HepG2 (cell line): ENCODE results near the gene DOK7. TPM values are rescaled to one million over a fixed set of nuclear protein-coding genes. Genes with fewer than 3 reads are reported as not detected.

Experiments used
- GATAD1 ChIP-seq: IDR thresholded peaks from 2 replicates; pipeline ENCODE4 v1.6.1; 2016; ENCODE audit warnings: missing genetic modification reagents, missing compliant biosample characterization
- HES4 ChIP-seq: sonication (generic); formaldehyde crosslinking; IDR thresholded peaks from 2 replicates; pipeline ENCODE4 v1.9.0; 2021; ENCODE audit warnings: mild to moderate bottlenecking, missing genetic modification reagents, borderline replicate concordance
- HOXA3 ChIP-seq: sonication (generic); formaldehyde crosslinking; IDR thresholded peaks from 2 replicates; pipeline ENCODE4 v1.5.0; 2020; ENCODE audit warnings: missing genetic modification reagents
- HOXA7 ChIP-seq: sonication (generic); formaldehyde crosslinking; IDR thresholded peaks from 2 replicates; pipeline ENCODE4 v1.8.1; 2022; ENCODE audit warnings: mild to moderate bottlenecking, missing genetic modification reagents, moderate library complexity
- MXI1 ChIP-seq: IDR thresholded peaks from 3 replicates; pipeline ENCODE4 v1.6.1; 2012; ENCODE audit warnings: low read depth, low read length, inconsistent platforms, borderline replicate concordance
- RBM22 ChIP-seq: fragments of 200-400 bp; formaldehyde crosslinking; optimal IDR thresholded peaks from 2 replicates; pipeline ENCODE3; 2017; ENCODE audit warnings: mild to moderate bottlenecking, low read length, moderate library complexity
- RXRA ChIP-seq: sonication (generic); formaldehyde crosslinking; IDR thresholded peaks from 2 replicates; pipeline ENCODE4 v1.5.1; 2020; ENCODE audit warnings: missing genetic modification reagents
- SAFB2 ChIP-seq: sonication (generic); formaldehyde crosslinking; IDR thresholded peaks from 2 replicates; pipeline ENCODE4 v1.5.1; 2020; ENCODE audit warnings: missing genetic modification reagents, low read depth, mild to moderate bottlenecking, borderline replicate concordance
- SOX6 ChIP-seq, 2 experiments: fragments of 450-650 bp in 1 of 2; sonication (generic) in 1 of 2; formaldehyde crosslinking in 1 of 2; IDR thresholded peaks; 2 replicates each; pipeline versions ENCODE4 v1.4.0 to v1.6.1; 2017 to 2020; ENCODE audit warnings: antibody characterized with exemption in 1 of 2, mild to moderate bottlenecking in 1 of 2, missing genetic modification reagents in 1 of 2
- SP1 ChIP-seq, 2 experiments: fragments of 450-650 bp in 1 of 2; sonication (generic) in 1 of 2; formaldehyde crosslinking in 1 of 2; IDR thresholded peaks; 2 replicates each; pipeline versions ENCODE4 v1.4.0 to v1.6.1; 2016 to 2020; ENCODE audit warnings: missing genetic modification reagents in 1 of 2
- SPEN ChIP-seq: sonication (generic); formaldehyde crosslinking; IDR thresholded peaks from 2 replicates; pipeline ENCODE4 v1.5.1; 2020; ENCODE audit warnings: low read depth, mild to moderate bottlenecking, missing genetic modification reagents
- TOPORS ChIP-seq: sonication (generic); formaldehyde crosslinking; IDR thresholded peaks from 2 replicates; pipeline ENCODE4 v1.8.0; 2023; ENCODE audit warnings: mild to moderate bottlenecking, missing genetic modification reagents
- YY1 ChIP-seq: IDR thresholded peaks from 2 replicates; pipeline ENCODE4 v1.6.1; 2011; ENCODE audit warnings: low read length, low read depth, moderate library complexity, mild to moderate bottlenecking; ENCODE audit not compliant: insufficient read depth, insufficient replicate concordance
- ZNF138 ChIP-seq: sonication (generic); formaldehyde crosslinking; IDR thresholded peaks from 2 replicates; pipeline ENCODE4 v1.5.0; 2020; ENCODE audit warnings: mild to moderate bottlenecking, low read depth, missing genetic modification reagents
- ZNF17 ChIP-seq: sonication (generic); formaldehyde crosslinking; IDR thresholded peaks from 2 replicates; pipeline ENCODE4 v1.5.0; 2020; ENCODE audit warnings: mild to moderate bottlenecking, missing genetic modification reagents
- ZNF556 ChIP-seq: sonication (generic); formaldehyde crosslinking; IDR thresholded peaks from 2 replicates; pipeline ENCODE4 v1.4.0; 2020; ENCODE audit warnings: mild to moderate bottlenecking, missing genetic modification reagents, borderline replicate concordance
- ZNF737 ChIP-seq: sonication (generic); formaldehyde crosslinking; IDR thresholded peaks from 2 replicates; pipeline ENCODE4 v1.5.0; 2020; ENCODE audit warnings: missing genetic modification reagents, mild to moderate bottlenecking, borderline replicate concordance
- polyA plus RNA-seq, 8 experiments: library from polyadenylated mRNA; depleted of rRNA in 3 of 8; stranded (reverse) in 7 of 8; unstranded in 1 of 8; fragments of >200 nt; fragmentation: Illumina TruSeq in 4 of 8; extraction: Trizol in 4 of 8; gene quantifications; 2 replicates each; pipeline versions ENCODE4 v1.2.1 to v1.2.3, GENCODE V29; 2011 to 2016; ENCODE audit warnings: low read depth in 4 of 8, missing spikeins in 1 of 8, mixed read lengths in 1 of 8; ENCODE audit not compliant: insufficient read depth in 1 of 8
- total RNA-seq, 5 experiments: library from RNA; depleted of rRNA; stranded (reverse); fragments of >200 nt; fragmentation: Illumina TruSeq; extraction: Trizol; gene quantifications; 2 replicates each; pipeline ENCODE4 v1.2.3, GENCODE V29; 2016; ENCODE audit warnings: low read depth in 1 of 5
- TF ChIP-seq, protein P1 (sequence below): sonication (generic); formaldehyde crosslinking; IDR thresholded peaks from 2 replicates; pipeline ENCODE4 v1.5.0; 2020; ENCODE audit warnings: mild to moderate bottlenecking, missing genetic modification reagents, borderline replicate concordance
- TF ChIP-seq, protein P2 (sequence below): sonication (generic); formaldehyde crosslinking; IDR thresholded peaks from 2 replicates; pipeline ENCODE4 v1.4.0; 2020; ENCODE audit warnings: mild to moderate bottlenecking, low read depth, missing genetic modification reagents
- TF ChIP-seq, protein P3 (sequence below): sonication (generic); formaldehyde crosslinking; IDR thresholded peaks from 2 replicates; pipeline ENCODE4 v1.5.1; 2020; ENCODE audit warnings: missing genetic modification reagents, mild to moderate bottlenecking, borderline replicate concordance

The DOK7 gene
- total and polyA plus RNA-seq, 2 of the 13 experiments (the other 11 are each of a cell fraction or from before 2014, with no cell fraction given): 0.03 to 0.07 TPM

DNA sequence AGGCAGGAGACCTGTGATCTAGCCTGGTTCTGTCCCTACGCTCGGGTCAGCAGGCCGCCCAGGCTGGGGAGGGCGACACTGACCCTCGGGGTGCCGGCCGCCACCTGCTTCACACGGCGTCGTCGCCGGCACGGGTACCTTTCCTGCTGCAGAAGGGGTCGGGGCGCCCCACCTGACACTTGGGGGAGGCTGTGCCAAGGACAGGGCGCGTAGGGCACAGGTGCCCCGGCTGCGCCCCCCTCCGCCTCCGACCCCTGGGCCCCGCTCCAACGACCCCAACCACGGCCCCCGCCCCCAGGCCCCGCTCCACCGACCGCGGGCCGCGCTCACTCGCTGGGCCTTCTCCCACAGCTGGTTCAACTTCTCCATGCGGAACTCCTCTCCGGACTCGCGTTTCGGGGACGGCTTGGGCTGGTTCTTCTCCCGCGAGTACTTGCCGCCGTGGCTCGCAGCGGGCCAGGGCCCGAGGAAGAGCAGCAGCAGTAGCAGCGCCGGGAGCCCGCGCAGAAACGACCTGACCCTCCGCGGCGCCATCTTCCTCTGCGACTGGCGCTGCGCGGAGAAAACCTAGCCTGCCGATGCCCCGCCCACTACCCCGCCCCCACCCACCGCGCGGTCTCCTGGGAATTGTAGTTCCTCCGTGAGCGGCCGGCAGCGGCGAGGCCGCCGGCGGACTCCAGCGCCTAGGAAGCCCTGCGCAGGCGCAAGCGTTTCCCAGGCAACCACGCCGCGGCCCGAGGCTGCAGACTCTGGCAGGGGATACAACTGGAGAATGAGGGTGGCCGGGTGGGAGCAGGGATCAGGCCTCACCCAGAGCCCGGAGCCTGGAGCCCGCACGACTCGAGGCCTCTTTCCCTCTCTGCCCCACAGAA is 69.0 kb downstream of the DOK7 start, which contains the start of gene LRPAP1 (continued):
- TF ChIP-seq ZNF138 (CRISPR knock-in tag) (peak; percentile 93), YY1 (peak; percentile 96), SOX6 (IDR thresholded peaks at IDR 0.05) (no peak), SOX6 (CRISPR knock-in tag; IDR thresholded peaks at IDR 0.05) (no peak; the same call in 1 of the 2 replicates), SPEN (CRISPR knock-in tag) (peak; percentile 71), MXI1 (peak; percentile 90; the same call in 1 of the 3 replicates), TOPORS (CRISPR knock-in tag) (0 out of 2 replicates have a peak, but pooled peaks have one; percentile 54), HOXA7 (no peak), ZNF737 (CRISPR knock-in tag) (no peak), HES4 (CRISPR knock-in tag) (peak; percentile 69; the same call in 1 of the 2 replicates), SP1 (IDR thresholded peaks at IDR 0.05) (no peak), SP1 (CRISPR knock-in tag; IDR thresholded peaks at IDR 0.05) (peak; percentile 76), SAFB2 (peak; percentile 59; the same call in 1 of the 2 replicates), RXRA (CRISPR knock-in tag) (0 out of 2 replicates have a peak, but pooled peaks have one; percentile 8), ZNF556 (CRISPR knock-in tag) (peak; percentile 51; the same call in 1 of the 2 replicates), RBM22 (no peak), GATAD1 (peak; percentile 43), HOXA3 (CRISPR knock-in tag) (peak; percentile 37; the same call in 1 of the 2 replicates), ZNF17 (CRISPR knock-in tag) (0 out of 2 replicates have a peak, but pooled peaks have one; percentile 20)
- TF ChIP-seq, protein P1, sequence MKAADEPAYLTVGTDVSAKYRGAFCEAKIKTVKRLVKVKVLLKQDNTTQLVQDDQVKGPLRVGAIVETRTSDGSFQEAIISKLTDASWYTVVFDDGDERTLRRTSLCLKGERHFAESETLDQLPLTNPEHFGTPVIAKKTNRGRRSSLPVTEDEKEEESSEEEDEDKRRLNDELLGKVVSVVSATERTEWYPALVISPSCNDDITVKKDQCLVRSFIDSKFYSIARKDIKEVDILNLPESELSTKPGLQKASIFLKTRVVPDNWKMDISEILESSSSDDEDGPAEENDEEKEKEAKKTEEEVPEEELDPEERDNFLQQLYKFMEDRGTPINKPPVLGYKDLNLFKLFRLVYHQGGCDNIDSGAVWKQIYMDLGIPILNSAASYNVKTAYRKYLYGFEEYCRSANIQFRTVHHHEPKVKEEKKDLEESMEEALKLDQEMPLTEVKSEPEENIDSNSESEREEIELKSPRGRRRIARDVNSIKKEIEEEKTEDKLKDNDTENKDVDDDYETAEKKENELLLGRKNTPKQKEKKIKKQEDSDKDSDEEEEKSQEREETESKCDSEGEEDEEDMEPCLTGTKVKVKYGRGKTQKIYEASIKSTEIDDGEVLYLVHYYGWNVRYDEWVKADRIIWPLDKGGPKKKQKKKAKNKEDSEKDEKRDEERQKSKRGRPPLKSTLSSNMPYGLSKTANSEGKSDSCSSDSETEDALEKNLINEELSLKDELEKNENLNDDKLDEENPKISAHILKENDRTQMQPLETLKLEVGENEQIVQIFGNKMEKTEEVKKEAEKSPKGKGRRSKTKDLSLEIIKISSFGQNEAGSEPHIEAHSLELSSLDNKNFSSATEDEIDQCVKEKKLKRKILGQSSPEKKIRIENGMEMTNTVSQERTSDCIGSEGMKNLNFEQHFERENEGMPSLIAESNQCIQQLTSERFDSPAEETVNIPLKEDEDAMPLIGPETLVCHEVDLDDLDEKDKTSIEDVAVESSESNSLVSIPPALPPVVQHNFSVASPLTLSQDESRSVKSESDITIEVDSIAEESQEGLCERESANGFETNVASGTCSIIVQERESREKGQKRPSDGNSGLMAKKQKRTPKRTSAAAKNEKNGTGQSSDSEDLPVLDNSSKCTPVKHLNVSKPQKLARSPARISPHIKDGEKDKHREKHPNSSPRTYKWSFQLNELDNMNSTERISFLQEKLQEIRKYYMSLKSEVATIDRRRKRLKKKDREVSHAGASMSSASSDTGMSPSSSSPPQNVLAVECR (CRISPR knock-in tag): peak; percentile 85
- TF ChIP-seq, protein P2, sequence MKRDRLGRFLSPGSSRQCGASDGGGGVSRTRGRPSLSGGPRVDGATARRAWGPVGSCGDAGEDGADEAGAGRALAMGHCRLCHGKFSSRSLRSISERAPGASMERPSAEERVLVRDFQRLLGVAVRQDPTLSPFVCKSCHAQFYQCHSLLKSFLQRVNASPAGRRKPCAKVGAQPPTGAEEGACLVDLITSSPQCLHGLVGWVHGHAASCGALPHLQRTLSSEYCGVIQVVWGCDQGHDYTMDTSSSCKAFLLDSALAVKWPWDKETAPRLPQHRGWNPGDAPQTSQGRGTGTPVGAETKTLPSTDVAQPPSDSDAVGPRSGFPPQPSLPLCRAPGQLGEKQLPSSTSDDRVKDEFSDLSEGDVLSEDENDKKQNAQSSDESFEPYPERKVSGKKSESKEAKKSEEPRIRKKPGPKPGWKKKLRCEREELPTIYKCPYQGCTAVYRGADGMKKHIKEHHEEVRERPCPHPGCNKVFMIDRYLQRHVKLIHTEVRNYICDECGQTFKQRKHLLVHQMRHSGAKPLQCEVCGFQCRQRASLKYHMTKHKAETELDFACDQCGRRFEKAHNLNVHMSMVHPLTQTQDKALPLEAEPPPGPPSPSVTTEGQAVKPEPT (CRISPR knock-in tag): no peak
- TF ChIP-seq, protein P3, sequence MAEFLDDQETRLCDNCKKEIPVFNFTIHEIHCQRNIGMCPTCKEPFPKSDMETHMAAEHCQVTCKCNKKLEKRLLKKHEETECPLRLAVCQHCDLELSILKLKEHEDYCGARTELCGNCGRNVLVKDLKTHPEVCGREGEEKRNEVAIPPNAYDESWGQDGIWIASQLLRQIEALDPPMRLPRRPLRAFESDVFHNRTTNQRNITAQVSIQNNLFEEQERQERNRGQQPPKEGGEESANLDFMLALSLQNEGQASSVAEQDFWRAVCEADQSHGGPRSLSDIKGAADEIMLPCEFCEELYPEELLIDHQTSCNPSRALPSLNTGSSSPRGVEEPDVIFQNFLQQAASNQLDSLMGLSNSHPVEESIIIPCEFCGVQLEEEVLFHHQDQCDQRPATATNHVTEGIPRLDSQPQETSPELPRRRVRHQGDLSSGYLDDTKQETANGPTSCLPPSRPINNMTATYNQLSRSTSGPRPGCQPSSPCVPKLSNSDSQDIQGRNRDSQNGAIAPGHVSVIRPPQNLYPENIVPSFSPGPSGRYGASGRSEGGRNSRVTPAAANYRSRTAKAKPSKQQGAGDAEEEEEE: peak; percentile 46; the same call in 1 of the 2 replicates
